Activated T-helper 2 cell treated with anti-CD3 and anti-CD28 coated beads, Interferon-gamma antibody, Interleukin-2, Interleukin-4, amounts not matched to agents 10 μg/mL and 5 μg/mL and 100 μg/mL, durations not matched to agents 14 hours and 24 hours and 36 hours (primary cell): ENCODE measurements around the gene C3orf20. TPM values are rescaled to one million over a fixed set of nuclear protein-coding genes. Genes with fewer than 3 reads are reported as not detected.

Experiments used
- DNase-seq: peaks from one replicate; pipeline ENCODE4 v3.0.0; 2021; ENCODE audit warnings: low spot score
- H3K27ac Mint-ChIP-seq: one replicate; pipeline ENCODE4 v1.8.0; 2021; ENCODE audit warnings: mixed read lengths
- H3K27me3 Mint-ChIP-seq: one replicate; pipeline ENCODE4 v1.8.0; 2021; ENCODE audit warnings: low read depth, mixed read lengths
- H3K36me3 Mint-ChIP-seq: one replicate; pipeline ENCODE4 v1.8.0; 2021; ENCODE audit warnings: low read depth, mixed read lengths
- H3K4me1 Mint-ChIP-seq: one replicate; pipeline ENCODE4 v1.8.0; 2021; ENCODE audit warnings: low read depth, mixed read lengths
- H3K4me3 Mint-ChIP-seq: one replicate; pipeline ENCODE4 v1.8.0; 2021; ENCODE audit warnings: low read depth, mild to moderate bottlenecking, moderate library complexity, mixed read lengths
- H3K9me3 Mint-ChIP-seq: one replicate; pipeline ENCODE4 v1.8.0; 2021; ENCODE audit warnings: mixed read lengths
- intact Hi-C: fragments of 100-400 bp; cut with micrococcal nuclease; formaldehyde crosslinking; loops from one replicate; pipeline ENCODE4 v1.15.1; 2023
- total RNA-seq: library from RNA; stranded (reverse); gene quantifications from 2 replicates; pipeline ENCODE4 v1.2.3, GENCODE V29; 2022

The C3orf20 gene
- total RNA-seq, result 0.07 and 0.16 TPM in 2 replicates

GRCh38 chr3:14674841-14675240 is at the start of gene C3orf20:
Gene C3orf20 (plus strand): TSS chr3:14675141. CDS start chr3:14682714, 7,573 bp downstream.
- Mint-ChIP-seq H3K9me3 (peaks cover 9% of the 10 kb centered on the region), H3K36me3 (peaks cover 51% of the 10 kb centered on the region), H3K27me3 (no peaks in the 10 kb centered on the region), H3K27ac (no peak within 1 kb of the TSS), H3K4me1 (no peaks in the 10 kb centered on the region), H3K4me3 (no peak within 1 kb of the TSS)
- intact Hi-C loops, result no loop called here
- no peak for DNase-seq

GRCh38 chr3:14625443-14625842 is 49.5 kb upstream of the C3orf20 start:
- Mint-ChIP-seq H3K4me1 (no peaks in the 10 kb centered on the region), H3K27ac (no peak overlapping the region), H3K4me3 (no peak overlapping the region), H3K9me3 (no peaks in the 10 kb centered on the region), H3K27me3 (no peaks in the 10 kb centered on the region), H3K36me3 (no peaks in the 10 kb centered on the region)
- intact Hi-C loops, result no loop called here
- no peak for DNase-seq

- intact Hi-C loops, result no loop called here
- Mint-ChIP-seq H3K27ac (no peak overlapping the region), H3K36me3 (no peaks in the 10 kb centered on the region), H3K4me3 (no peak overlapping the region), H3K27me3 (no peaks in the 10 kb centered on the region), H3K4me1 (no peaks in the 10 kb centered on the region), H3K9me3 (no peaks in the 10 kb centered on the region)
- DNase-seq, result no peak
Measured at GRCh38 chr3:14627815-14628214, 47.1 kb upstream of the C3orf20 start.

GRCh38 chr3:14628406-14628805 is 46.5 kb upstream of the C3orf20 start:
- Mint-ChIP-seq H3K36me3 (no peaks in the 10 kb centered on the region), H3K27ac (no peak overlapping the region), H3K9me3 (no peaks in the 10 kb centered on the region), H3K4me3 (no peak overlapping the region), H3K4me1 (no peaks in the 10 kb centered on the region), H3K27me3 (no peaks in the 10 kb centered on the region)
- intact Hi-C loops, result no loop called here
- no peak for DNase-seq

- Mint-ChIP-seq H3K9me3 (no peaks in the 10 kb centered on the region), H3K27me3 (peaks cover 6% of the 10 kb centered on the region), H3K4me1 (no peaks in the 10 kb centered on the region), H3K4me3 (no peak overlapping the region), H3K27ac (no peak overlapping the region), H3K36me3 (no peaks in the 10 kb centered on the region)
- intact Hi-C loops, result no loop called here
- no peak for DNase-seq
Measured at GRCh38 chr3:14630404-14631100, 44.4 kb upstream of the C3orf20 start.

- intact Hi-C loops, result no loop called here
- H3K27ac Mint-ChIP-seq, result no peak overlapping the region
- no peak overlapping the region for H3K4me3 Mint-ChIP-seq
- H3K27me3 Mint-ChIP-seq, result peaks cover 6% of the 10 kb centered on the region
- H3K4me1 Mint-ChIP-seq, result no peaks in the 10 kb centered on the region
- no peak for DNase-seq
- H3K9me3 Mint-ChIP-seq, result no peaks in the 10 kb centered on the region
- no peaks in the 10 kb centered on the region for H3K36me3 Mint-ChIP-seq
Measured at GRCh38 chr3:14631101-14631497, 43.8 kb upstream of the C3orf20 start.

GRCh38 chr3:14631687-14632441 is 43.1 kb upstream of the C3orf20 start:
- no peak overlapping the region for H3K4me3 Mint-ChIP-seq
- H3K36me3 Mint-ChIP-seq, result no peaks in the 10 kb centered on the region
- H3K9me3 Mint-ChIP-seq, result no peaks in the 10 kb centered on the region
- intact Hi-C loops, result no loop called here
- no peaks in the 10 kb centered on the region for H3K4me1 Mint-ChIP-seq
- no peak overlapping the region for H3K27ac Mint-ChIP-seq
- peaks cover 6% of the 10 kb centered on the region for H3K27me3 Mint-ChIP-seq
- DNase-seq, result no peak

GRCh38 chr3:14632442-14632930 is 42.5 kb upstream of the C3orf20 start:
- peaks cover 7% of the 10 kb centered on the region for H3K27me3 Mint-ChIP-seq
- H3K27ac Mint-ChIP-seq, result no peak overlapping the region
- H3K36me3 Mint-ChIP-seq, result no peaks in the 10 kb centered on the region
- H3K4me3 Mint-ChIP-seq, result no peak overlapping the region
- no peaks in the 10 kb centered on the region for H3K9me3 Mint-ChIP-seq
- intact Hi-C loops, result no loop called here
- no peak for DNase-seq
- H3K4me1 Mint-ChIP-seq, result no peaks in the 10 kb centered on the region

- H3K36me3 Mint-ChIP-seq, result no peaks in the 10 kb centered on the region
- DNase-seq, result no peak
- H3K9me3 Mint-ChIP-seq, result no peaks in the 10 kb centered on the region
- no peak overlapping the region for H3K4me3 Mint-ChIP-seq
- H3K27me3 Mint-ChIP-seq, result peaks cover 14% of the 10 kb centered on the region
- no peak overlapping the region for H3K27ac Mint-ChIP-seq
- no peaks in the 10 kb centered on the region for H3K4me1 Mint-ChIP-seq
- intact Hi-C loops, result no loop called here
Measured at GRCh38 chr3:14633417-14633816, 41.5 kb upstream of the C3orf20 start.

- Mint-ChIP-seq H3K27me3 (peaks cover 16% of the 10 kb centered on the region), H3K36me3 (no peaks in the 10 kb centered on the region), H3K4me3 (no peak overlapping the region), H3K4me1 (no peaks in the 10 kb centered on the region), H3K9me3 (no peaks in the 10 kb centered on the region), H3K27ac (no peak overlapping the region)
- intact Hi-C loops, result loop anchor here (1.0 kb wide), 1 partner anchor 287 kb away; no protein-coding TSS in a partner anchor
- DNase-seq, result peak; percentile 32
Measured at GRCh38 chr3:14633819-14634424, 41.0 kb upstream of the C3orf20 start.

- intact Hi-C loops, result loop anchor here (1.0 kb wide), 1 partner anchor 286 kb away; no protein-coding TSS in a partner anchor
- no peak for DNase-seq
- peaks cover 17% of the 10 kb centered on the region for H3K27me3 Mint-ChIP-seq
- H3K36me3 Mint-ChIP-seq, result no peaks in the 10 kb centered on the region
- H3K9me3 Mint-ChIP-seq, result no peaks in the 10 kb centered on the region
- no peak overlapping the region for H3K4me3 Mint-ChIP-seq
- no peaks in the 10 kb centered on the region for H3K4me1 Mint-ChIP-seq
- no peak overlapping the region for H3K27ac Mint-ChIP-seq
Measured at GRCh38 chr3:14634763-14635400, 40.1 kb upstream of the C3orf20 start.

GRCh38 chr3:14636496-14637087 is 38.3 kb upstream of the C3orf20 start:
- no peak for DNase-seq
- H3K4me3 Mint-ChIP-seq, result no peak overlapping the region
- H3K36me3 Mint-ChIP-seq, result no peaks in the 10 kb centered on the region
- intact Hi-C loops, result no loop called here
- H3K27me3 Mint-ChIP-seq, result peaks cover 24% of the 10 kb centered on the region
- no peaks in the 10 kb centered on the region for H3K9me3 Mint-ChIP-seq
- no peak overlapping the region for H3K27ac Mint-ChIP-seq
- H3K4me1 Mint-ChIP-seq, result no peaks in the 10 kb centered on the region
